Endodermal cell (in vitro differentiated cells): Measurements from ENCODE around the gene ZIC4. TPM values are rescaled to one million over a fixed set of nuclear protein-coding genes. Genes with fewer than 3 reads are reported as not detected.

Experiments used
- DNase-seq: peaks from one replicate; pipeline ENCODE4 v3.0.0-alpha.2; 2017
- H3K27ac ChIP-seq: 2 replicates; pipeline ENCODE4 v1.5.1; 2013; ENCODE audit warnings: mild to moderate bottlenecking, low read depth, low read length, moderate library complexity
- H3K27me3 ChIP-seq: 2 replicates; pipeline ENCODE4 v1.6.1; 2013; ENCODE audit warnings: mild to moderate bottlenecking, low read length, moderate library complexity; ENCODE audit not compliant: insufficient read depth, control insufficient read depth, poor library complexity, severe bottlenecking
- H3K36me3 ChIP-seq: 2 replicates; pipeline ENCODE4 v1.7.0; 2013; ENCODE audit warnings: mild to moderate bottlenecking, low read length, moderate library complexity; ENCODE audit not compliant: control insufficient read depth, insufficient read depth
- H3K4me1 ChIP-seq: one replicate; pipeline ENCODE4 v1.7.0; 2013; ENCODE audit warnings: low read length; ENCODE audit not compliant: control insufficient read depth, insufficient read depth
- H3K4me3 ChIP-seq: 2 replicates; pipeline ENCODE4 v1.5.1; 2013; ENCODE audit warnings: mild to moderate bottlenecking, low read length, moderate library complexity
- H3K9ac ChIP-seq: 2 replicates; pipeline ENCODE4 v1.6.1; 2013; ENCODE audit warnings: mild to moderate bottlenecking, low read length, moderate library complexity; ENCODE audit not compliant: poor library complexity, severe bottlenecking; ENCODE audit errors: extremely low read depth
- H3K9me3 ChIP-seq: 2 replicates; pipeline ENCODE4 v1.6.1; 2013; ENCODE audit warnings: mild to moderate bottlenecking, low read length, moderate library complexity; ENCODE audit not compliant: control insufficient read depth
- H3K27ac Mint-ChIP-seq: 2 replicates; pipeline ENCODE4 v1.8.0; 2020; ENCODE audit warnings: mixed read lengths
- H3K27me3 Mint-ChIP-seq: 2 replicates; pipeline ENCODE4 v1.8.0; 2021; ENCODE audit warnings: mild to moderate bottlenecking, mixed read lengths; ENCODE audit not compliant: insufficient read depth
- H3K36me3 Mint-ChIP-seq: 2 replicates; pipeline ENCODE4 v1.8.0; 2020; ENCODE audit warnings: low read depth, mixed read lengths
- H3K4me1 Mint-ChIP-seq: 2 replicates; pipeline ENCODE4 v1.8.0; 2020; ENCODE audit warnings: mixed read lengths
- H3K4me3 Mint-ChIP-seq: 2 replicates; pipeline ENCODE4 v1.8.0; 2020; ENCODE audit warnings: mild to moderate bottlenecking, moderate library complexity, mixed read lengths
- H3K9me3 Mint-ChIP-seq: 2 replicates; pipeline ENCODE4 v1.8.0; 2020; ENCODE audit warnings: mild to moderate bottlenecking, mixed read lengths
- WGBS, 2 experiments: methylation state at CpG; one replicate each; pipeline versions ENCODE4 v1.1.5 to v1.1.7; 2013; ENCODE audit warnings: missing lambda C conversion rate in 2 of 2, mixed read lengths in 1 of 2; ENCODE audit not compliant: insufficient coverage in 1 of 2, insufficient read length in 1 of 2; 5-methylcytosine and 5-hydroxymethylcytosine counted together
- total RNA-seq, 2 donors: library from RNA; stranded (reverse); fragmentation: NEBNext Ultra II Directional in 1 of 2; extraction: Animal tissue kit (Norgen Biotek cat#: 25700) in 1 of 2; gene quantifications; 2 replicates in 1 of 2; 3 replicates in 1 of 2; pipeline ENCODE4 v1.2.1, GENCODE V29; 2021
- TF ChIP-seq, protein P1 (sequence below): fragments of 200-600 bp; sonication (generic); conservative IDR thresholded peaks from 2 replicates; pipeline ENCODE4 v1.5.0; 2021; ENCODE audit warnings: antibody characterized with exemption, mild to moderate bottlenecking

ZIC4 gene
- total RNA-seq, 2 donors from 2014 or later: not detected

GRCh38 chr3:147367676-147368075 is 38.7 kb downstream of the ZIC4 start:
- H3K4me3 Mint-ChIP-seq: no peak overlapping the region
- Histone ChIP-seq H3K36me3 (no peaks in the 10 kb centered on the region), H3K4me1 (no peaks in the 10 kb centered on the region), H3K27ac (no peak overlapping the region), H3K9ac (no peak overlapping the region), H3K4me3 (no peak overlapping the region), H3K27me3 (peaks cover 100% of the 10 kb centered on the region), H3K9me3 (no peaks in the 10 kb centered on the region)
- peaks cover 6% of the 10 kb centered on the region for H3K4me1 Mint-ChIP-seq
- H3K9me3 Mint-ChIP-seq: no peaks in the 10 kb centered on the region
- no peak for DNase-seq
- TF ChIP-seq, protein P1, sequence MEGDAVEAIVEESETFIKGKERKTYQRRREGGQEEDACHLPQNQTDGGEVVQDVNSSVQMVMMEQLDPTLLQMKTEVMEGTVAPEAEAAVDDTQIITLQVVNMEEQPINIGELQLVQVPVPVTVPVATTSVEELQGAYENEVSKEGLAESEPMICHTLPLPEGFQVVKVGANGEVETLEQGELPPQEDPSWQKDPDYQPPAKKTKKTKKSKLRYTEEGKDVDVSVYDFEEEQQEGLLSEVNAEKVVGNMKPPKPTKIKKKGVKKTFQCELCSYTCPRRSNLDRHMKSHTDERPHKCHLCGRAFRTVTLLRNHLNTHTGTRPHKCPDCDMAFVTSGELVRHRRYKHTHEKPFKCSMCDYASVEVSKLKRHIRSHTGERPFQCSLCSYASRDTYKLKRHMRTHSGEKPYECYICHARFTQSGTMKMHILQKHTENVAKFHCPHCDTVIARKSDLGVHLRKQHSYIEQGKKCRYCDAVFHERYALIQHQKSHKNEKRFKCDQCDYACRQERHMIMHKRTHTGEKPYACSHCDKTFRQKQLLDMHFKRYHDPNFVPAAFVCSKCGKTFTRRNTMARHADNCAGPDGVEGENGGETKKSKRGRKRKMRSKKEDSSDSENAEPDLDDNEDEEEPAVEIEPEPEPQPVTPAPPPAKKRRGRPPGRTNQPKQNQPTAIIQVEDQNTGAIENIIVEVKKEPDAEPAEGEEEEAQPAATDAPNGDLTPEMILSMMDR: no peak
- WGBS, 2 experiments: 11 to 17% methylated on average over 1 of the region's 1 CpG
- H3K27ac Mint-ChIP-seq: no peak overlapping the region
- H3K27me3 Mint-ChIP-seq: peaks cover 97% of the 10 kb centered on the region
- H3K36me3 Mint-ChIP-seq: no peaks in the 10 kb centered on the region

GRCh38 chr3:147365196-147366115 is 40.9 kb downstream of the ZIC4 start:
- peaks cover 100% of the 10 kb centered on the region for H3K27me3 ChIP-seq
- H3K27me3 Mint-ChIP-seq: peaks cover 96% of the 10 kb centered on the region
- 70 to 72% methylated on average over 6 of the region's 6 CpGs for WGBS, 2 experiments
- no peak for DNase-seq
- TF ChIP-seq, protein P1: no peak
- no peak overlapping the region for H3K27ac Mint-ChIP-seq
- no peak overlapping the region for H3K4me3 ChIP-seq
- no peak overlapping the region for H3K4me3 Mint-ChIP-seq
- no peak overlapping the region for H3K27ac ChIP-seq
- H3K9me3 Mint-ChIP-seq: no peaks in the 10 kb centered on the region
- H3K9ac ChIP-seq: no peak overlapping the region
- H3K4me1 ChIP-seq: peaks cover 2% of the 10 kb centered on the region
- H3K4me1 Mint-ChIP-seq: peaks cover 7% of the 10 kb centered on the region
- no peaks in the 10 kb centered on the region for H3K36me3 Mint-ChIP-seq
- no peaks in the 10 kb centered on the region for H3K36me3 ChIP-seq
- H3K9me3 ChIP-seq: no peaks in the 10 kb centered on the region

DNA sequence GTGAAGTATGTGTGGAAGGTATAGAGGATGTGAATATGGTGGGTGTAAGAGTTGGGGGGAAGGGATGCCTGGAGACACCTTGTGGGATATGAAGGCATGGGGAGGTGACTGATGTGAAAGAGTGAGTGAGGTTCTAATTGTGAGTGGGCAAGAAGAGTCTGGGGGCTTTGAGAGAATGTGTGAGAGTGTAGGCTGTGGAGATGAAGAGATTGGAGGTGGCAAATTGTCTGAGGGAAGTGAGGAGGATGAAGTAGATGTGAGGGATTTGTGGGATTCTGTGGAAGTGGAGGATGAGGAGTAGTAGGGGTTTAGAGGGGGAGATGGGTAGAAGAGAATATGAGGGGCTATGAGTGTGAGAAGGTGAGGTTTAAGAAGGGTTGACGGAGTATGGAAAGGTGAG is 41.6 kb downstream of the ZIC4 start:
- Histone ChIP-seq H3K4me1 (peaks cover 2% of the 10 kb centered on the region), H3K9me3 (no peaks in the 10 kb centered on the region), H3K4me3 (no peak overlapping the region), H3K9ac (no peak overlapping the region), H3K27me3 (peaks cover 100% of the 10 kb centered on the region), H3K27ac (no peak overlapping the region), H3K36me3 (no peaks in the 10 kb centered on the region)
- DNase-seq: no peak
- TF ChIP-seq, protein P1: no peak
- 80 to 83% methylated on average over 1 of the region's 1 CpG for WGBS, 2 experiments
- peaks cover 96% of the 10 kb centered on the region for H3K27me3 Mint-ChIP-seq
- H3K4me1 Mint-ChIP-seq: peaks cover 9% of the 10 kb centered on the region
- H3K4me3 Mint-ChIP-seq: no peak overlapping the region
- H3K36me3 Mint-ChIP-seq: no peaks in the 10 kb centered on the region
- H3K9me3 Mint-ChIP-seq: no peaks in the 10 kb centered on the region
- no peak overlapping the region for H3K27ac Mint-ChIP-seq
